B cell (primary cell): ENCODE data around the gene KRAS. TPM values are rescaled to one million over a fixed set of nuclear protein-coding genes. Genes with fewer than 3 reads are reported as not detected.

Source experiments
- ATAC-seq: fragments of 200-7000 bp; cut with Tn5 transposase; one replicate; pipeline ENCODE4 v1.10.0; 2021; ENCODE audit warnings: low read depth, mild to moderate bottlenecking, moderate number of reproducible peaks, moderate library complexity
- CTCF ChIA-PET: fragments of 350-600 bp; sonication (Branson Sonifier 250); formaldehyde crosslinking; loops from one replicate; lab custom pipeline; 2021; ENCODE audit warnings: antibody characterized with exemption, inconsistent platforms; lab: Charles Lee
- POLR2A ChIA-PET: fragments of 350-600 bp; sonication (Branson Sonifier 250); formaldehyde crosslinking; loops from one replicate; lab custom pipeline; 2021; ENCODE audit warnings: antibody characterized with exemption; lab: Charles Lee
- DNase-seq: peaks from one replicate; pipeline ENCODE4 v3.0.0; 2013
- H2AFZ ChIP-seq: 2 replicates; pipeline ENCODE4 v1.6.1; 2012; ENCODE audit warnings: mild to moderate bottlenecking, low read depth, low read length; ENCODE audit not compliant: insufficient read depth, poor library complexity, severe bottlenecking
- H3K27ac ChIP-seq, 2 donors: 1 replicate in 1 of 2; 2 replicates in 1 of 2; pipeline ENCODE4 v1.5.1; 2012 to 2013; ENCODE audit warnings: low read length in 2 of 2, mild to moderate bottlenecking in 2 of 2, moderate library complexity in 1 of 2
- H3K27me3 ChIP-seq, 4 experiments: fragments of 200-600 bp in 1 of 4; sonication (generic) in 1 of 4; replicated peaks in 1 of 4; 1 replicate in 2 of 4; 2 replicates in 2 of 4; pipeline versions ENCODE4 v1.6.1 to v1.7.0; 2013 to 2016; ENCODE audit warnings: low read length in 3 of 4, mild to moderate bottlenecking in 2 of 4, mixed read lengths in 1 of 4, moderate library complexity in 1 of 4; ENCODE audit not compliant: insufficient read depth in 4 of 4, control insufficient read depth in 3 of 4; ENCODE audit errors: control extremely low read depth in 1 of 4
- H3K36me3 ChIP-seq, 2 experiments: replicated peaks in 1 of 2; 1 replicate in 1 of 2; 2 replicates in 1 of 2; pipeline versions ENCODE4 v1.6.1 to v1.7.1; 2013; ENCODE audit warnings: low read length in 1 of 2; ENCODE audit not compliant: insufficient read depth in 2 of 2, control insufficient read depth in 1 of 2; ENCODE audit errors: control extremely low read depth in 1 of 2, extremely low read depth in 1 of 2
- H3K4me1 ChIP-seq, 2 donors: fragments of 200-600 bp in 1 of 2; sonication (generic) in 1 of 2; 1 replicate in 1 of 2; 2 replicates in 1 of 2; pipeline versions ENCODE4 v1.5.1 to v1.6.1; 2013 to 2017; ENCODE audit warnings: low read length in 2 of 2; ENCODE audit not compliant: control insufficient read depth in 2 of 2, insufficient read depth in 2 of 2
- H3K4me2 ChIP-seq: replicated peaks from 2 replicates; pipeline ENCODE3; 2012; ENCODE audit warnings: mild to moderate bottlenecking, low read depth, low read length; ENCODE audit not compliant: poor library complexity, severe bottlenecking
- H3K4me3 ChIP-seq, 5 experiments: fragments of 200-600 bp in 1 of 5; sonication (generic) in 1 of 5; 1 replicate in 3 of 5; 2 replicates in 2 of 5; pipeline versions ENCODE4 v1.5.1 to v1.7.0; 2011 to 2016; ENCODE audit warnings: low read length in 4 of 5, mild to moderate bottlenecking in 4 of 5, low read depth in 2 of 5, control low read depth in 1 of 5, moderate library complexity in 1 of 5; ENCODE audit not compliant: insufficient read depth in 1 of 5; ENCODE audit errors: control extremely low read depth in 1 of 5, extremely low read depth in 1 of 5
- H3K79me2 ChIP-seq: fragments of 200-600 bp; sonication (generic); one replicate; pipeline ENCODE4 v1.6.0; 2016; ENCODE audit warnings: low read length; ENCODE audit not compliant: control insufficient read depth, insufficient read depth
- H3K9ac ChIP-seq: fragments of 200-600 bp; sonication (generic); 2 replicates; pipeline ENCODE4 v1.6.1; 2017; ENCODE audit warnings: mild to moderate bottlenecking, low read length, moderate library complexity
- H3K9me3 ChIP-seq, 3 donors: one replicate each; pipeline versions ENCODE4 v1.6.1 to v1.7.1; 2013; ENCODE audit warnings: low read length in 2 of 3; ENCODE audit not compliant: control insufficient read depth in 2 of 3, insufficient read depth in 1 of 3; ENCODE audit errors: control extremely low read depth in 1 of 3
- H4K20me1 ChIP-seq: 2 replicates; pipeline ENCODE4 v1.6.0; 2012; ENCODE audit warnings: mild to moderate bottlenecking, low read length; ENCODE audit not compliant: insufficient read depth, control insufficient read depth, poor library complexity, severe bottlenecking
- H3K27ac Mint-ChIP-seq: one replicate; pipeline ENCODE4 v1.8.0; 2021; ENCODE audit warnings: mixed read lengths
- H3K27me3 Mint-ChIP-seq: one replicate; pipeline ENCODE4 v1.8.0; 2021; ENCODE audit warnings: mixed read lengths
- H3K4me1 Mint-ChIP-seq: one replicate; pipeline ENCODE4 v1.8.0; 2021; ENCODE audit warnings: mixed read lengths
- H3K4me3 Mint-ChIP-seq: one replicate; pipeline ENCODE4 v1.8.0; 2021; ENCODE audit warnings: mixed read lengths
- H3K9me3 Mint-ChIP-seq: one replicate; pipeline ENCODE4 v1.8.0; 2022; ENCODE audit warnings: mixed read lengths; ENCODE audit not compliant: insufficient read depth
- CTCF ChIP-seq: fragments of 200-600 bp; IDR thresholded peaks from one replicate; pipeline ENCODE4 v1.8.0; 2022; ENCODE audit warnings: antibody characterized with exemption, mild to moderate bottlenecking
- EZH2 ChIP-seq: IDR thresholded peaks from 2 replicates; pipeline ENCODE4 v1.6.1; 2012; ENCODE audit warnings: borderline replicate concordance, low read depth, mild to moderate bottlenecking, moderate library complexity, low read length; ENCODE audit not compliant: insufficient read depth, poor library complexity, severe bottlenecking
- WGBS: methylation state at CpG from one replicate; pipeline ENCODE4 v1.1.5; 2013; ENCODE audit warnings: missing lambda C conversion rate; ENCODE audit not compliant: insufficient coverage; 5-methylcytosine and 5-hydroxymethylcytosine counted together
- intact Hi-C: fragments of 100-400 bp; cut with micrococcal nuclease; formaldehyde crosslinking; loops from one replicate; pipeline ENCODE4 v1.10.0; 2022
- polyA plus RNA-seq: library from polyadenylated mRNA; depleted of rRNA; stranded (reverse); fragments of >200 nt; gene quantifications from 2 replicates; pipeline ENCODE4 v1.2.3, GENCODE V29; 2012
- total RNA-seq, 2 donors: library from RNA; stranded (reverse); fragments of 120-200 nt in 1 of 2; gene quantifications; 1 replicate in 1 of 2; 2 replicates in 1 of 2; pipeline versions ENCODE4 v1.2.3 to v1.2.4, GENCODE V29; 2013 to 2022

Gene KRAS
- total and polyA plus RNA-seq, 2 donors (not counting 1 experiment from before 2014, with no cell fraction given): 7.2 to 41.8 TPM

- intact Hi-C loops: loop anchor here (10.0 kb wide), 1 partner anchor 1745 kb away; the partner anchor contains the start of genes FGFR1OP2 and INTS13
- Mint-ChIP-seq H3K27ac (no peak overlapping the region), H3K9me3 (no peaks in the 10 kb centered on the region), H3K4me1 (peaks cover 12% of the 10 kb centered on the region), H3K4me3 (no peak overlapping the region), H3K27me3 (no peaks in the 10 kb centered on the region)
- Histone ChIP-seq H4K20me1 (no peaks in the 10 kb centered on the region), H3K27ac (no peak overlapping the region), H3K27me3 (no peaks in the 10 kb centered on the region), H2AFZ (no peak overlapping the region), H3K4me1 (peaks cover 5 to 7% of the 10 kb centered on the region in 2 donors), H3K79me2 (no peaks in the 10 kb centered on the region), H3K9ac (no peak overlapping the region), H3K9me3 (peaks cover 0 to 1% (median 0%) of the 10 kb centered on the region in 3 donors), H3K4me3 (no peak overlapping the region), H3K4me2 (no peak overlapping the region), H3K36me3 (no peaks in the 10 kb centered on the region)
- POLR2A ChIA-PET: no interaction called here
- TF ChIP-seq CTCF: no peak
- no peak for TF ChIP-seq EZH2
- DNase-seq (no peak), ATAC-seq (no peak)
- CTCF ChIA-PET: no interaction called here
Observed at GRCh38 chr12:25189656-25190055, 61.1 kb downstream of the KRAS start.

GRCh38 chr12:25187781-25188180, 62.9 kb downstream of the KRAS start:
- Histone ChIP-seq H3K9me3 (peaks cover 0 to 1% (median 0%) of the 10 kb centered on the region in 3 donors), H3K4me2 (no peak overlapping the region), H3K27me3 (no peaks in the 10 kb centered on the region), H3K27ac (no peak overlapping the region), H3K9ac (no peak overlapping the region), H3K4me1 (peaks cover 0 to 3% of the 10 kb centered on the region in 2 donors), H2AFZ (no peak overlapping the region), H3K79me2 (no peaks in the 10 kb centered on the region), H3K4me3 (no peak overlapping the region), H4K20me1 (no peaks in the 10 kb centered on the region), H3K36me3 (no peaks in the 10 kb centered on the region)
- intact Hi-C loops: no loop called here
- ChIA-PET CTCF (interaction anchor here (1.4 kb wide), 1 partner anchor 32 kb away, joined by 3 read pairs; no protein-coding TSS in a partner anchor), POLR2A (no interaction called here)
- Mint-ChIP-seq H3K9me3 (no peaks in the 10 kb centered on the region), H3K4me1 (peaks cover 8% of the 10 kb centered on the region), H3K27me3 (no peaks in the 10 kb centered on the region), H3K27ac (no peak overlapping the region), H3K4me3 (no peak overlapping the region)
- WGBS: no CpG with 5 or more reads among the region's 2 CpGs
- DNase-seq: no peak
- TF ChIP-seq CTCF (no peak), EZH2 (no peak)
- ATAC-seq: no peak
